Epithelial cell of prostate (primary cell): ENCODE measurements around the gene EPS8L2.

Experiments used
- DNase-seq: peaks from one replicate; pipeline ENCODE4 v3.0.0-alpha.2; 2011; ENCODE audit warnings: low read depth, low spot score
- H3K27ac ChIP-seq: fragments of 450-650 bp; 2 replicates; pipeline ENCODE4 v1.5.1; 2017; ENCODE audit warnings: mild to moderate bottlenecking

Gene EPS8L2

GRCh38 chr11:772429-773390 lies 66.7 kb downstream of the EPS8L2 start:
- H3K27ac ChIP-seq = no peak overlapping the region
- no peak for DNase-seq

- no peak overlapping the region for H3K27ac ChIP-seq
Observed at GRCh38 chr11:773425-773824, 67.4 kb downstream of the EPS8L2 start.

GRCh38 chr11:773830-774229 lies 67.8 kb downstream of the EPS8L2 start:
- no peak for DNase-seq
- H3K27ac ChIP-seq = no peak overlapping the region

More at GRCh38 chr11:773425-773824, 67.4 kb downstream of the EPS8L2 start:
- DNase-seq = no peak

- peak overlapping the region; percentile 55 for H3K27ac ChIP-seq
- no peak for DNase-seq
Observed at GRCh38 chr11:774873-775592, 69.0 kb downstream of the EPS8L2 start.

- DNase-seq = no peak
- peak overlapping the region; percentile 55 for H3K27ac ChIP-seq
Observed at GRCh38 chr11:776263-776560, 70.2 kb downstream of the EPS8L2 start.

- peak overlapping the region; percentile 55 for H3K27ac ChIP-seq
- DNase-seq = no peak
Observed at GRCh38 chr11:776561-777287, 70.7 kb downstream of the EPS8L2 start.
